Gastrocnemius medialis (tissue), 4 donors: Measurements from ENCODE around the gene USP34.

Source experiments
- CTCF ChIP-seq, 5 experiments: fragments of 450-650 bp in 3 of 5; fragments of 200-600 bp in 2 of 5; sonication (generic) in 2 of 5; IDR thresholded peaks in 4 of 5; conservative IDR thresholded peaks in 1 of 5; 1 replicate in 4 of 5; 2 replicates in 1 of 5; pipeline ENCODE4 v1.5.1; 2016 to 2019; ENCODE audit warnings: antibody characterized with exemption in 5 of 5, mild to moderate bottlenecking in 3 of 5, moderate library complexity in 3 of 5
- POLR2A ChIP-seq, 2 donors: fragments of 450-650 bp; IDR thresholded peaks; one replicate each; pipeline ENCODE4 v1.6.1; 2017; ENCODE audit warnings: antibody characterized with exemption in 2 of 2, mild to moderate bottlenecking in 2 of 2, moderate library complexity in 2 of 2

- TF ChIP-seq CTCF (IDR thresholded peaks at IDR 0.05 in 4 of 5, conservative IDR thresholded peaks at IDR 0.05 in 1 of 5) (no peak), POLR2A (IDR thresholded peaks at IDR 0.05) (no peak)
Measured at GRCh38 chr2:61263830-61264229, 207.1 kb downstream of the USP34 start.
